Activated CD8-positive, alpha-beta T cell treated with anti-CD3 and anti-CD28 coated beads for 36 hours (primary cell): ENCODE results near the gene MPPED1. TPM values are rescaled to one million over a fixed set of nuclear protein-coding genes. Genes with fewer than 3 reads are reported as not detected.

Source experiments
- ATAC-seq: fragments of 200-7000 bp; cut with Tn5 transposase; one replicate; pipeline ENCODE4 v1.10.0; 2021; ENCODE audit warnings: mild to moderate bottlenecking, moderate library complexity
- CTCF ChIA-PET: fragments of 350-600 bp; sonication (Branson Sonifier 250); formaldehyde crosslinking; loops from one replicate; lab custom pipeline; 2021; ENCODE audit warnings: antibody characterized with exemption; lab: Charles Lee
- POLR2A ChIA-PET: fragments of 350-600 bp; sonication (Branson Sonifier 250); formaldehyde crosslinking; loops from one replicate; lab custom pipeline; 2021; ENCODE audit warnings: antibody characterized with exemption; lab: Charles Lee
- DNase-seq: peaks from one replicate; pipeline ENCODE4 v3.0.0-alpha.2; 2020
- H3K27ac Mint-ChIP-seq: one replicate; pipeline ENCODE4 v1.8.0; 2021; ENCODE audit warnings: mild to moderate bottlenecking, mixed read lengths
- H3K27me3 Mint-ChIP-seq: one replicate; pipeline ENCODE4 v1.8.0; 2021; ENCODE audit warnings: mixed read lengths
- H3K36me3 Mint-ChIP-seq: one replicate; pipeline ENCODE4 v1.8.0; 2021; ENCODE audit warnings: low read depth, mixed read lengths
- H3K4me1 Mint-ChIP-seq: one replicate; pipeline ENCODE4 v1.8.0; 2021; ENCODE audit warnings: low read depth, mixed read lengths
- H3K4me3 Mint-ChIP-seq: one replicate; pipeline ENCODE4 v1.8.0; 2021; ENCODE audit warnings: mild to moderate bottlenecking, moderate library complexity, mixed read lengths
- H3K9me3 Mint-ChIP-seq: one replicate; pipeline ENCODE4 v1.8.0; 2021; ENCODE audit warnings: mixed read lengths
- CTCF ChIP-seq: fragments of 200-600 bp; IDR thresholded peaks from one replicate; pipeline ENCODE4 v1.8.0; 2022; ENCODE audit warnings: antibody characterized with exemption, mild to moderate bottlenecking
- intact Hi-C: fragments of 100-400 bp; cut with micrococcal nuclease; formaldehyde crosslinking; loops from one replicate; pipeline ENCODE4 v1.10.0; 2022
- total RNA-seq, 2 experiments: library from RNA; stranded (reverse); gene quantifications; one replicate each; pipeline ENCODE4 v1.2.3, GENCODE V29; 2021

Gene MPPED1
- total RNA-seq, 2 experiments from 2014 or later: not detected

GRCh38 chr22:43449205-43449830 is 37.5 kb downstream of the MPPED1 start:
- Mint-ChIP-seq H3K9me3 (no peaks in the 10 kb centered on the region), H3K36me3 (no peaks in the 10 kb centered on the region), H3K27ac (no peak overlapping the region), H3K27me3 (peaks cover 11% of the 10 kb centered on the region), H3K4me3 (no peak overlapping the region), H3K4me1 (no peaks in the 10 kb centered on the region)
- POLR2A ChIA-PET: no interaction called here
- intact Hi-C loops: no loop called here
- no peak for DNase-seq
- no peak for TF ChIP-seq CTCF
- CTCF ChIA-PET: no interaction called here
- no peak for ATAC-seq

GRCh38 chr22:43449831-43450225 is 38.0 kb downstream of the MPPED1 start:
- TF ChIP-seq CTCF: no peak
- DNase-seq (no peak), ATAC-seq (no peak)
- CTCF ChIA-PET: no interaction called here
- Mint-ChIP-seq H3K36me3 (no peaks in the 10 kb centered on the region), H3K4me3 (no peak overlapping the region), H3K27me3 (peaks cover 13% of the 10 kb centered on the region), H3K4me1 (no peaks in the 10 kb centered on the region), H3K9me3 (no peaks in the 10 kb centered on the region), H3K27ac (no peak overlapping the region)
- POLR2A ChIA-PET: no interaction called here
- intact Hi-C loops: no loop called here

GRCh38 chr22:43451371-43452050 is 39.7 kb downstream of the MPPED1 start:
- Mint-ChIP-seq H3K4me3 (no peak overlapping the region), H3K27me3 (peaks cover 14% of the 10 kb centered on the region), H3K36me3 (no peaks in the 10 kb centered on the region), H3K9me3 (no peaks in the 10 kb centered on the region), H3K4me1 (no peaks in the 10 kb centered on the region), H3K27ac (no peak overlapping the region)
- ATAC-seq (no peak), DNase-seq (no peak)
- intact Hi-C loops: no loop called here
- ChIA-PET CTCF (no interaction called here), POLR2A (no interaction called here)
- no peak for TF ChIP-seq CTCF

GRCh38 chr22:43455846-43456245 is 44.0 kb downstream of the MPPED1 start:
- no peak overlapping the region for H3K27ac Mint-ChIP-seq
- ChIA-PET POLR2A (no interaction called here), CTCF (interaction anchor here (1.3 kb wide), 1 partner anchor 13 kb away, joined by 3 read pairs; no protein-coding TSS in a partner anchor)
- no peak for TF ChIP-seq CTCF
- H3K9me3 Mint-ChIP-seq: no peaks in the 10 kb centered on the region
- no peak overlapping the region for H3K4me3 Mint-ChIP-seq
- no peaks in the 10 kb centered on the region for H3K36me3 Mint-ChIP-seq
- intact Hi-C loops: no loop called here
- H3K4me1 Mint-ChIP-seq: no peaks in the 10 kb centered on the region
- no peak for DNase-seq
- no peak for ATAC-seq
- H3K27me3 Mint-ChIP-seq: peaks cover 15% of the 10 kb centered on the region

- ChIA-PET CTCF (no interaction called here), POLR2A (no interaction called here)
- Mint-ChIP-seq H3K4me3 (no peak overlapping the region), H3K27me3 (peaks cover 16% of the 10 kb centered on the region), H3K9me3 (peaks cover 3% of the 10 kb centered on the region), H3K27ac (no peak overlapping the region), H3K4me1 (no peaks in the 10 kb centered on the region), H3K36me3 (no peaks in the 10 kb centered on the region)
- no peak for DNase-seq
- no peak for ATAC-seq
- intact Hi-C loops: no loop called here
- TF ChIP-seq CTCF: no peak
Observed at GRCh38 chr22:43457002-43457401, 45.2 kb downstream of the MPPED1 start.
